ENCODE measurements around the gene C1RL. TPM values are rescaled to one million over a fixed set of nuclear protein-coding genes. Genes with fewer than 3 reads are reported as not detected.
A peak's percentile ranks its signal among the peaks of the same experiment; 100 is the strongest.

C1RL gene
- total RNA-seq, 4 donors from 2014 or later = 39.2 to 153 (median 59.5) TPM

- intact Hi-C loops (cut with DNase I) = no loop called here
- Histone ChIP-seq H3K27me3 (no peaks in the 10 kb centered on the region), H3K4me1 (peaks cover 14 to 17% of the 10 kb centered on the region in 2 donors), H3K36me3 (peaks cover 6 to 12% of the 10 kb centered on the region in 2 donors), H3K9me3 (no peaks in the 10 kb centered on the region), H3K27ac (no peak overlapping the region), H3K4me3 (replicated peaks in 1 of 3) (no peak overlapping the region)
- 51 to 53% methylated on average over 7 of the region's 7 CpGs for WGBS, 2 donors
- TF ChIP-seq POLR2A (IDR thresholded peaks at IDR 0.05) (no peak), CTCF (IDR thresholded peaks at IDR 0.05) (no peak)
- no peak for DNase-seq
Measured at GRCh38 chr12:7131502-7131866, 22.5 kb upstream of the C1RL start.

- no peaks in the 10 kb centered on the region for H3K27me3 ChIP-seq
- H3K4me3 ChIP-seq (replicated peaks in 1 of 3) = peak overlapping the region; percentile 29 to 68 (median 67)
- DNase-seq = peak; percentile 71 to 73
- intact Hi-C loops (cut with DNase I) = no loop called here
- H3K4me1 ChIP-seq = peaks cover 14 to 17% of the 10 kb centered on the region in 2 donors
- peaks cover under 1 to 11% of the 10 kb centered on the region in 2 donors for H3K36me3 ChIP-seq
- H3K9me3 ChIP-seq = no peaks in the 10 kb centered on the region
- 2 to 3% methylated on average over 31 to 32 of the region's 32 CpGs for WGBS, 2 donors
- TF ChIP-seq CTCF (IDR thresholded peaks at IDR 0.05) = no peak
- TF ChIP-seq POLR2A (IDR thresholded peaks at IDR 0.05) = peak in 1 of 2 donors; percentile 13
- peak overlapping the region; percentile 50 to 86 (median 69) for H3K27ac ChIP-seq
Measured at GRCh38 chr12:7130701-7131501, 21.9 kb upstream of the C1RL start.

GRCh38 chr12:7129872-7130691, 21.1 kb upstream of the C1RL start, which contains the start of gene CLSTN3:
CLSTN3 (plus strand) TSS chr12:7130371; CDS start chr12:7130649, 278 bp downstream.
- Histone ChIP-seq H3K27ac (peak within 1 kb of the TSS; percentile 50 to 86 (median 69)), H3K27me3 (no peaks in the 10 kb centered on the region), H3K9me3 (no peaks in the 10 kb centered on the region), H3K36me3 (peaks cover 0 to 7% of the 10 kb centered on the region in 2 donors), H3K4me1 (peaks cover 14 to 17% of the 10 kb centered on the region in 2 donors), H3K4me3 (replicated peaks in 1 of 3) (peak within 1 kb of the TSS; percentile 29 to 68 (median 67))
- intact Hi-C loops (cut with DNase I) = no loop called here
- peak; percentile 82 to 85 for DNase-seq
- TF ChIP-seq POLR2A (IDR thresholded peaks at IDR 0.05) = peak in 1 of 2 donors; percentile 79
- TF ChIP-seq CTCF (IDR thresholded peaks at IDR 0.05) = no peak
- 0% methylated on average over 23 to 36 of the region's 40 CpGs for WGBS, 2 donors

GRCh38 chr12:7129287-7129871, 20.4 kb upstream of the C1RL start:
- DNase-seq = no peak
- WGBS, 2 donors = 2 to 16% methylated on average over 9 to 19 of the region's 19 CpGs
- Histone ChIP-seq H3K27ac (peak overlapping the region; percentile 50 to 86 (median 69)), H3K27me3 (no peaks in the 10 kb centered on the region), H3K4me1 (peaks cover 14 to 17% of the 10 kb centered on the region in 2 donors), H3K9me3 (no peaks in the 10 kb centered on the region), H3K36me3 (peaks cover 0 to 7% of the 10 kb centered on the region in 2 donors), H3K4me3 (replicated peaks in 1 of 3) (peak overlapping the region; percentile 29 to 68 (median 67))
- intact Hi-C loops (cut with DNase I) = no loop called here
- no peak for TF ChIP-seq CTCF (IDR thresholded peaks at IDR 0.05)
- TF ChIP-seq POLR2A (IDR thresholded peaks at IDR 0.05) = no peak

Data from thyroid gland (tissue), 4 donors.